ENCODE measurements around the gene ATP8B1.
"Not testable (repeated sequence)": the region's sequence is repeated elsewhere in the genome, so short reads cannot be mapped to it uniquely, and the experiment has no call there.

ATP8B1 gene

DNA sequence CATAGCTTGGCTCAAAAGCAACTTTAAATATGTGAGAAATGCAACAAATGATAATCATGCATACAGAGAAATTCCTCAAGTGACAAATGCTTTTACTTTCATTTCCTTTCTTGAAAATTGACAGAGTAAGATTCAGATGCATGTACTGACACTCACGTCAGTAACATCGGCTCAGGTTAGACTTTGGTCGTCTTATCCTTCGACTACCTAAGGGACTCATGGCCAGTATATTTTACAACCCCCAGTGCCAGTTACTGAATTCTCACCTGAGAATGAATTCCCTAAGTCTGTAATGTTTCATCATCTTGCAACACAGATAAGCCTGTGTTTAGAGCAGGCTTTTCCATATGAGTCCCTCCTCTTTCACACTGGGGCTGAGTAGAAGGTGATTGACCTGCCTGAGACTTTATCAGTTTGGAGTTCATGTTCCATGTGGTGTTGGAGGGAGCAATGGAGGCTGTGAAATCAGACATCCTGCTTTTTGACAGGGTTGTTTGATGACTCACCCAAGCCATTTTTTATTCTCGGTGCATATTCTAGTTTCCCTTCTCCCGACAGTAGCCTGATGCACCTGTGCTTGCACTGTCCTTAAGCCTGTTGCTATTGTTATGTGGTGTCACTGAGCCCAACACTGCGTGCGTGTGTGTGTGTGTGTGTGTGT lies 30.5 kb upstream of the ATP8B1 start:
- H3K4me3 ChIP-seq (ENCODE audit: control insufficient read depth, low read depth, low read length), result no peak overlapping the region
- DNase-seq (ENCODE audit: low read depth), result peak; percentile 20
- TF ChIP-seq CTCF (conservative IDR thresholded peaks at IDR 0.05; ENCODE audit: control insufficient read depth, insufficient read depth, low read depth, low read length), result no peak

DNA sequence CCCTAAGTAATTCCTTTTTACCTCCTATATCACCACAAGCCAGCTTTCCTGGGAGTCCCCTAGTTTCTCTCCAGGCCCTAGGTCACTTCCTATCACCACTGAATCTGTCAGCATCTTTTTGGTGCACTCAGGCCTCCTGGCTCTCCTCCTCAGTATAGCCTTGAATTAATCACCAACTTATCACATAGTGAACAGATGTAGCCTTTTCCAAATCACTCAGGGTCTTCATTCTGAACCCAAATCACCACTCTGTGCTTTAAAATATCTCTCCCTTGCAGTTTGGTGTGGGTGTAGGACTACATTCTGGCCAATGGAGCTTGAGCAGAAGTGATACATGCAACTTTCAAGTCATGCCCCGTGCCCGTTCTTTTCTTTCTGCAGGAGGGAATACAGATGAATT lies 29.6 kb upstream of the ATP8B1 start:
- no peak for TF ChIP-seq CTCF (conservative IDR thresholded peaks at IDR 0.05; ENCODE audit: control insufficient read depth, insufficient read depth, low read depth, low read length)
- no peak overlapping the region for H3K4me3 ChIP-seq (ENCODE audit: control insufficient read depth, low read depth, low read length)
- DNase-seq (ENCODE audit: low read depth), result no peak

- H3K4me3 ChIP-seq (ENCODE audit: control insufficient read depth, low read depth, low read length), result no peak overlapping the region
- no peak for TF ChIP-seq CTCF (conservative IDR thresholded peaks at IDR 0.05; ENCODE audit: control insufficient read depth, insufficient read depth, low read depth, low read length)
- DNase-seq (ENCODE audit: low read depth), result no peak
Observed at GRCh38 chr18:57831597-57832377, 28.7 kb upstream of the ATP8B1 start.

DNA sequence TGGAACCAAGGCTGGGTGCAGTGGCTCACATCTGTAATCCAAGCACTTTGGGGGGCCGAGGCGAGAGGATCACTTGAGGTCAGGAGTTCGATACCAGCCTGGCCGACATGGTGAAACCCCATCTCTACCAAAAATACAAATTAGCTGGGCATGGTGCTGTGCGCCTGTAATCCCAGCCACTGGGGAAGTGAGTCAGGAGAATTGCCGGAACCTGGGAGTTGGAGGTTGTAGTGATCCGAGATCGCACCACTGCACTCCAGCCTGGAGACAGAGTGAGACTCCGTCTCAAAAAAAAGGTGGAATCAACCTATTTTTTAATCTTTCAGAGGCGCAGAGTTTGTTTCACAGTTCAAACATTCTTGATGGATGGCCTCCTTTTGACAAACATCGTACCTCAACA lies 24.5 kb upstream of the ATP8B1 start:
- no peak for DNase-seq (ENCODE audit: low read depth)
- no peak overlapping the region for H3K4me3 ChIP-seq (ENCODE audit: control insufficient read depth, low read depth, low read length)

DNA sequence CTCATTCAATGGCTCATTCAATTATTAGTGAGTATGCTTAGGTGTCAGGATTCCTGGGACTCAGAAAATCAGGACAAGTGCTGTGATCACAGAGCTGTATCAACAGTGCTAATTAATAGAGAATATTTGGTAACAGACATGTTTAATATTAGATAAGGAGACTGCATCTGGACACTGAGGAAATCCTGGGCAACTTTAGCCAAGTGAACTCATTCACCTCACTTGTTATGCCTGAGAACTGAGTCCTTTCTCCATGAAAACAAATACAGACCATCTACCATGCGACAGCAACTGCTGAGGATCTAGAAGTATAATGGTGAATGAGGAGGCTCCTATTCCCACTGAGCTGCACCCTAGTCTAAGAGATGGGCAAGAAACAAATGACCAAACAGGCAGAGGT lies 23.1 kb upstream of the ATP8B1 start:
- no peak for DNase-seq (ENCODE audit: low read depth)
- no peak overlapping the region for H3K4me3 ChIP-seq (ENCODE audit: control insufficient read depth, low read depth, low read length)
- TF ChIP-seq CTCF (conservative IDR thresholded peaks at IDR 0.05; ENCODE audit: control insufficient read depth, insufficient read depth, low read depth, low read length), result no peak

More for the DNA sequence above, 24.5 kb upstream of the ATP8B1 start:
- TF ChIP-seq CTCF (conservative IDR thresholded peaks at IDR 0.05; ENCODE audit: control insufficient read depth, insufficient read depth, low read depth, low read length), result no peak

DNA sequence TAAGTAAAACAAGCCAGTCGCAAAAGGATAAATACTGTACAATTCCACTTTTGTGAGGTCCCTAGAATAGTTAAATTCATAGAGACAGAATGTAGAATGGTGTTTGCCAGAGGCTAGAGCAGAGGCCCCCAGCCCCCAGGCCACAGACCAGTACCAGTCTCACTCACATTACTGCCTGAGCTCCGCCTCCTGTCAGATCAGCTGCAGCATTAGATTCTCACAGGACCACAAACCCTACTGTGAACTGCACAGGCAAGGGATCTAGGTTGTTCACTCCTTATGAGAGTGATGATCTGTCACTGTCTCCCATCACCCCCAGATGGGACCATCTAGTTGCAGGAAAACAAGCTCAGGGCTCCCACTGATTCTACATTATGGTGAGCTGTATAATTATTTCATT lies 17.5 kb upstream of the ATP8B1 start:
- DNase-seq (ENCODE audit: low read depth); H3K4me3 ChIP-seq (ENCODE audit: control insufficient read depth, low read depth, low read length): not testable (repeated sequence)

- no peak overlapping the region for H3K4me3 ChIP-seq (ENCODE audit: control insufficient read depth, low read depth, low read length)
- TF ChIP-seq CTCF (conservative IDR thresholded peaks at IDR 0.05; ENCODE audit: control insufficient read depth, insufficient read depth, low read depth, low read length), result no peak
- DNase-seq (ENCODE audit: low read depth), result peak; percentile 86
Observed at GRCh38 chr18:57819671-57820460, 16.8 kb upstream of the ATP8B1 start.

Measured in fibroblast of mammary gland (primary cell).